ENCODE results near the gene C3orf22. TPM values are rescaled to one million over a fixed set of nuclear protein-coding genes. Genes with fewer than 3 reads are reported as not detected.

The C3orf22 gene
- total RNA-seq, 4 donors from 2014 or later: not detected

DNA sequence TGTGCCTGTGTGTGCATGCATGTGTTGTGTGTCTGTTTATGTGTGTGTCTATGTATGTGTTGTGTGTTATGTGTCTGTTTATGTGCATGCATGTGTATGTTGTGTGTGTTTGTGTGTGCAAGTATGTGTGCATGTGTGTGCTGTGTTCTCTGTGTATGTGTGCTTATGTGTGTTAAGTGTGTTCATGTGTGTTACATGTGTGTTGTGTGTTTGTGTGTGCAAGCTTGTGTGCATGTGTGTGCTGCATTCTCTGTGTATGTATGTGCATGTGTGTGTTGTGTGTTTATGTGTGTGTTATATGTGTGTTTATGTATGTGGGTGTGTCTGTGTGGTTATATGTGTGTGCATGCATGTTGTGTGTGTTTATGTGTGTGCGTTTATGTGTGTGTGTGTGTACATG is 56.1 kb downstream of the C3orf22 start:
- TF ChIP-seq POLR2A (IDR thresholded peaks at IDR 0.05): no peak
- TF ChIP-seq, protein P1, sequence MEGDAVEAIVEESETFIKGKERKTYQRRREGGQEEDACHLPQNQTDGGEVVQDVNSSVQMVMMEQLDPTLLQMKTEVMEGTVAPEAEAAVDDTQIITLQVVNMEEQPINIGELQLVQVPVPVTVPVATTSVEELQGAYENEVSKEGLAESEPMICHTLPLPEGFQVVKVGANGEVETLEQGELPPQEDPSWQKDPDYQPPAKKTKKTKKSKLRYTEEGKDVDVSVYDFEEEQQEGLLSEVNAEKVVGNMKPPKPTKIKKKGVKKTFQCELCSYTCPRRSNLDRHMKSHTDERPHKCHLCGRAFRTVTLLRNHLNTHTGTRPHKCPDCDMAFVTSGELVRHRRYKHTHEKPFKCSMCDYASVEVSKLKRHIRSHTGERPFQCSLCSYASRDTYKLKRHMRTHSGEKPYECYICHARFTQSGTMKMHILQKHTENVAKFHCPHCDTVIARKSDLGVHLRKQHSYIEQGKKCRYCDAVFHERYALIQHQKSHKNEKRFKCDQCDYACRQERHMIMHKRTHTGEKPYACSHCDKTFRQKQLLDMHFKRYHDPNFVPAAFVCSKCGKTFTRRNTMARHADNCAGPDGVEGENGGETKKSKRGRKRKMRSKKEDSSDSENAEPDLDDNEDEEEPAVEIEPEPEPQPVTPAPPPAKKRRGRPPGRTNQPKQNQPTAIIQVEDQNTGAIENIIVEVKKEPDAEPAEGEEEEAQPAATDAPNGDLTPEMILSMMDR (IDR thresholded peaks at IDR 0.05): peak in 1 of 3 donors; percentile 38
- intact Hi-C loops (cut with DNase I; ENCODE audit: low total_unique reads): no loop called here
- no peak overlapping the region for H3K4me3 ChIP-seq (ENCODE audit: low read depth, poor library complexity, severe bottlenecking)
- 70 to 82% methylated on average over 1 of the region's 1 CpG for WGBS, 2 donors
- DNase-seq (ENCODE audit: low spot score in 2 of 2): no peak

DNA sequence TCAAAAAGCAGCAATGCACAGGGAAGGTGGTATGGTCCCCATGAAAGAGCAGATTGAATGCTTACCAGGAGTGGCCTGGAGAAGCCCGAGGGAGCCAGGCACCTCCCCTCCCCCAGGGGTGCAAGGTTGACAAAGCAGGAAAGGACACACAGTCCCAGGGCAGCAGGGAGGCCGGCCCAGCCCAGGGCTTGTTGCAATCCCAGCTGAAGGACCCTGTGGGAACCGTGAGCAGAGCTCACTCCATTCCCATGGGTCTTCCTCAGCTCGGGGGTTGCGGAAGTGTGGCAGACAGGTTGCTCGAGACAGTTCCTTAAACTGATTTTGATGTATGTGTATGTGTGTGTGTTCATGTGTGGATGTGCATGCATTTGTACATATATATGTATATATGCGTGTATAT is 57.0 kb downstream of the C3orf22 start:
- no peak overlapping the region for H3K4me3 ChIP-seq (ENCODE audit: low read depth, poor library complexity, severe bottlenecking)
- no peak for DNase-seq (ENCODE audit: low spot score in 2 of 2)
- TF ChIP-seq POLR2A (IDR thresholded peaks at IDR 0.05): no peak
- TF ChIP-seq, protein P1 (IDR thresholded peaks at IDR 0.05): no peak
- 57 to 65% methylated on average over 6 to 7 of the region's 7 CpGs for WGBS, 2 donors
- intact Hi-C loops (cut with DNase I; ENCODE audit: low total_unique reads): no loop called here

DNA sequence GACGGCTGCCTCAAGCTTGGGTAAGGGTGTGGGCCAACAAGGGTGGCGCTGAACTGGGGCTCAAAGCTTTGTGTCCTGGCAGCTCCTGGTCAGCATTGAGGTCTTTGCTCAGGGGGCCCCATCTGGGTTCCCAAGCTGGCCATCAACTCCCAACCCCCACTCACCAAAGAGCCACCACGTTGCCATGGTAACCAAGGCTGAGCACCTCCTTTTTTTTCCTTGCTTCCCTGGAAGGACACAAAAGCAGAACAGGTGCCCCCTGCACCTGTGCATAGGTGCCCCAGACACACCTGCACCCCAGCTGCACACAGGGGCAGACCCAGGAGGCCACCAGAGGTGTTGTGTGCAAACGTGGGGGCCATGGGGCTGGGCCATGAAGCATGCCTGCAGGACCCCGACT is 57.7 kb downstream of the C3orf22 start:
- DNase-seq (ENCODE audit: low spot score in 2 of 2): no peak
- no peak for TF ChIP-seq POLR2A (IDR thresholded peaks at IDR 0.05)
- TF ChIP-seq, protein P1 (IDR thresholded peaks at IDR 0.05): no peak
- 71% methylated on average over 4 to 5 of the region's 5 CpGs for WGBS, 2 donors
- no peak overlapping the region for H3K4me3 ChIP-seq (ENCODE audit: low read depth, poor library complexity, severe bottlenecking)
- intact Hi-C loops (cut with DNase I; ENCODE audit: low total_unique reads): no loop called here

DNA sequence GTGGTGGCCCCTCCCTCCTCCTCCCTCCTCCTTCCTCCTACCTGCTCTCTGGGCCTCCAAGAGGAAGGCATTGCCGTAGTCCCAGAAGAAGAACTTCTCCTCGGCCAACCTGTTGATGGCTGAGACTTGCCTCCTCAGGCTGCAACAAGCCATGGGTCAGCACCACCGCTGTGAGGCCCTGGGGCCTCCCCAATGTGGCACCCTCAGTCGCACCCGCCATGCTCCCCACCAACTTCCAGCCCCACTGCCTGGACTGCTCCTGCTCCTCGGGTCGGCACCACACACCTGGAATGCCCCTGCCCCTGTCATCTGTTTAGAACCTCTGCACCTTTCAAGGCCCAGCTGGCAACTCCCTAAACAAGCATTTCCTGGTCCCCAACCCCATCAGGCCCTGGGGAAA is 58.7 kb downstream of the C3orf22 start:
- intact Hi-C loops (cut with DNase I; ENCODE audit: low total_unique reads): no loop called here
- no peak overlapping the region for H3K4me3 ChIP-seq (ENCODE audit: low read depth, poor library complexity, severe bottlenecking)
- no peak for TF ChIP-seq POLR2A (IDR thresholded peaks at IDR 0.05)
- TF ChIP-seq, protein P1 (IDR thresholded peaks at IDR 0.05): no peak
- WGBS, 2 donors: 85 to 92% methylated on average over 7 of the region's 7 CpGs
- no peak for DNase-seq (ENCODE audit: low spot score in 2 of 2)

Other genes with a start within 250 kb of the C3orf22 start
- 10 to 100 TPM in 3 of 4 donors, 1 to 10 TPM in 1; 9.6 to 31.3 (median 19.2) TPM for gene KLF15, start 201.5 kb downstream of the C3orf22 start, total RNA-seq
- not detected for gene CFAP100, start 164.0 kb downstream of the C3orf22 start, total RNA-seq
- 10 to 100 TPM; 37.5 to 62.0 (median 52.3) TPM for gene ZXDC, start 83.0 kb downstream of the C3orf22 start, total RNA-seq
- gene UROC1, start 41.2 kb downstream of the C3orf22 start, total RNA-seq: not detected
- gene CHST13, start 34.8 kb downstream of the C3orf22 start, total RNA-seq: under 1 TPM in 1 of 4 donors, not detected in 3; 0.32 TPM
- 10 to 100 TPM in 1 of 4 donors, 1 to 10 TPM in 3; 6.8 to 12.1 (median 9.2) TPM for gene TXNRD3, start 96.2 kb upstream of the C3orf22 start, total RNA-seq
- 10 to 100 TPM; 15.6 to 25.8 (median 21.2) TPM for gene CHCHD6, start 145.3 kb upstream of the C3orf22 start, total RNA-seq